Tibial artery (tissue), 4 donors: Measurements from ENCODE around the gene GINS1.

Experiments
- DNase-seq, 2 donors: peaks; one replicate each; pipeline ENCODE4 v3.0.0-alpha.2; 2019
- H3K27ac ChIP-seq, 2 donors: fragments of 200-600 bp; sonication (generic) in 1 of 2; 1 replicate in 1 of 2; 2 replicates in 1 of 2; pipeline ENCODE4 v1.5.1; 2018 to 2019; ENCODE audit warnings: mild to moderate bottlenecking in 1 of 2
- H3K27me3 ChIP-seq, 2 donors: fragments of 200-600 bp; sonication (generic) in 1 of 2; one replicate each; pipeline versions ENCODE4 v1.5.1 to v1.6.0; 2016 to 2019
- H3K36me3 ChIP-seq, 3 donors: fragments of 200-600 bp; sonication (generic) in 2 of 3; one replicate each; pipeline ENCODE4 v1.5.1; 2016 to 2019; ENCODE audit warnings: mild to moderate bottlenecking in 2 of 3
- H3K4me1 ChIP-seq, 4 donors: fragments of 200-600 bp; sonication (generic) in 2 of 4; 1 replicate in 3 of 4; 2 replicates in 1 of 4; pipeline ENCODE4 v1.5.1; 2016 to 2019
- H3K4me3 ChIP-seq, 2 donors: fragments of 200-600 bp; sonication (generic) in 1 of 2; 1 replicate in 1 of 2; 2 replicates in 1 of 2; pipeline ENCODE4 v1.5.1; 2018 to 2019; ENCODE audit warnings: mild to moderate bottlenecking in 2 of 2
- H3K9me3 ChIP-seq, 3 donors: fragments of 200-600 bp; sonication (generic) in 1 of 3; one replicate each; pipeline ENCODE4 v1.5.1; 2016 to 2019
- intact Hi-C: fragments of 100-400 bp; cut with DNase I; formaldehyde crosslinking; loops from one replicate; pipeline ENCODE4 v1.15.0; 2023; ENCODE audit warnings: low total_unique reads
- TF ChIP-seq, protein P1 (sequence below), 2 experiments: fragments of 200-600 bp in 1 of 2; fragments of 450-650 bp in 1 of 2; IDR thresholded peaks; one replicate each; pipeline ENCODE4 v1.5.1; 2017 to 2019; ENCODE audit warnings: antibody characterized with exemption in 2 of 2, mild to moderate bottlenecking in 1 of 2, moderate library complexity in 1 of 2

GINS1 gene

DNA sequence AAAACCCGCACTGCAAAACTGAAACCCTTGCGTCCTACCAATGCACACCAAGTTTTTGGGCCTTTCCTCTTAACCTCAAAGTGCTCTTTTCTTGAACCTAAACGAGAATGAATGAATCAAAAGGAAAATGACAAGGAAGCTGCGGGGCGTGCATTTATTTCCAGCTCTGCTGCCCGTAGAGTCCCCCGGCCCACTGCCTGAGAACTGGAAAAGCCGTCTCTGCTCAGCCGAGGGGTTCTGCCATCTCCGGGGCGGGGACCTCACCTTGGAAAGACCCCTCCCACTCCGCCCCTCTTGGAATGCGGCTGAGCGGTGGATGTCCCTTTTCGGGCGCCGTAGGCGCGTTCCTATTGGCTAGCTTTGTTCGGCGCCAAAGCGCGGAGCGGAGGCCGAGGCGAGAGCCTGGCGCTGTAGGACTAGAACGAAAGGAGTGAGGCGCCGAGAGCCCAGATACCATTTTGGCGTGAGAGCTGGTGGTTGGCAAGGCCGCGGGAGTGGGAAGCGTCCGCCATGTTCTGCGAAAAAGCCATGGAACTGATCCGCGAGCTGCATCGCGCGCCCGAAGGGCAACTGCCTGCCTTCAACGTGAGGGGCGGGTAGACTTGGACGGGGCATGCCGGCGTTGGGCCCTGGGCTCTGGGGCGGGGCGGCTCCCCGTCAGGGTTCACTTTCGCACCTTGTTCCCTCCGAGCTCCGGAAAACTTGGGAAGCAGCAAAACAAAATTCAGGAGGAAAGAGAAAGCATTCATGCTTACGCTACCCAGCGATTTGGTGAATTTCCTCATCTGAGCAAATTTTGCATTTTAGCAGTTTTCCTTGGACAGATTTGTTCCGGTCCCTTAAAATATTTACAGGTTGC is at the start of gene GINS1:
GINS1 (plus strand) TSS at position 363 of the 859 bp plus-strand sequence; CDS start at position 511, 148 bp downstream.
- peaks cover 0 to 13% (median 8%) of the 10 kb centered on the region in 3 donors for H3K9me3 ChIP-seq
- peaks cover 0 to 17% (median 10%) of the 10 kb centered on the region in 4 donors for H3K4me1 ChIP-seq
- no peaks in the 10 kb centered on the region for H3K27me3 ChIP-seq
- TF ChIP-seq, protein P1, sequence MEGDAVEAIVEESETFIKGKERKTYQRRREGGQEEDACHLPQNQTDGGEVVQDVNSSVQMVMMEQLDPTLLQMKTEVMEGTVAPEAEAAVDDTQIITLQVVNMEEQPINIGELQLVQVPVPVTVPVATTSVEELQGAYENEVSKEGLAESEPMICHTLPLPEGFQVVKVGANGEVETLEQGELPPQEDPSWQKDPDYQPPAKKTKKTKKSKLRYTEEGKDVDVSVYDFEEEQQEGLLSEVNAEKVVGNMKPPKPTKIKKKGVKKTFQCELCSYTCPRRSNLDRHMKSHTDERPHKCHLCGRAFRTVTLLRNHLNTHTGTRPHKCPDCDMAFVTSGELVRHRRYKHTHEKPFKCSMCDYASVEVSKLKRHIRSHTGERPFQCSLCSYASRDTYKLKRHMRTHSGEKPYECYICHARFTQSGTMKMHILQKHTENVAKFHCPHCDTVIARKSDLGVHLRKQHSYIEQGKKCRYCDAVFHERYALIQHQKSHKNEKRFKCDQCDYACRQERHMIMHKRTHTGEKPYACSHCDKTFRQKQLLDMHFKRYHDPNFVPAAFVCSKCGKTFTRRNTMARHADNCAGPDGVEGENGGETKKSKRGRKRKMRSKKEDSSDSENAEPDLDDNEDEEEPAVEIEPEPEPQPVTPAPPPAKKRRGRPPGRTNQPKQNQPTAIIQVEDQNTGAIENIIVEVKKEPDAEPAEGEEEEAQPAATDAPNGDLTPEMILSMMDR (IDR thresholded peaks at IDR 0.05) = no peak
- peak within 1 kb of the TSS; percentile 53 to 63 for H3K4me3 ChIP-seq
- peak; percentile 61 to 81 for DNase-seq
- no peaks in the 10 kb centered on the region for H3K36me3 ChIP-seq
- H3K27ac ChIP-seq = peak within 1 kb of the TSS; percentile 9 to 56
- intact Hi-C loops = loop anchor here (5.0 kb wide), 1 partner anchor 415 kb away; the partner anchor contains the start of gene APMAP

DNA sequence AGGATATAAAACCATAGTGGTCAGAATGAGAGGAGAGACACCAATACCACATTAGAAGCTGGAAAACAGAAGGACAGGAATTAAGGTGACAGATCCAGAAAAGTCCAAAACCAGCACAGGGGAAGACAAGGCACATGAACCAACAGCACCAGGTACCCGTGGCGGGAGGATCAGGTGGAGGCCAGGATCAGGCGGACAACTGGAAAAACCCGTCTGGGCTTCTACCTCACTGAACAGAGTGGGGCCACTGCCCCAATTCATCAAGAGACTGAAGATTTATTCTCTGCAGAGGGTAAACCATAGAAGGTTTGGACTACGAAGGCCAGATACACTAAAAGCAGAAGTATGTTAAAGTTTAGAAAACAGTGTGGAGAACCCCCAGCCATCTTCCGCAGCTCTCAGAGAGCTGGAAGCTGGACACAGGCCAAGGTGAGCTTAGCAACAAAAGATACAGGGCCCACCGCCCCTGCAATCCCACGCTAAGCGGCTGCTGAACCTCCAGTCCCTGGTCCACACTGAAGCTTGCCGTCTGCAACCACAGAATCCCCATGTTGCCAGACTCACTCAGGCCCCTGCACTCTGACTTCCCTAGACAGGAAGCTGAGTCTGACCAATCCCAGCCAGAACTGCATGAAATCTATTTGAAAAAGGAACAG is 46.7 kb upstream of the GINS1 start:
- intact Hi-C loops = no loop called here
- Histone ChIP-seq H3K27ac (no peak overlapping the region), H3K4me3 (no peak overlapping the region), H3K9me3 (no peaks in the 10 kb centered on the region), H3K27me3 (no peaks in the 10 kb centered on the region), H3K36me3 (no peaks in the 10 kb centered on the region), H3K4me1 (peaks cover 0 to 4% (median 0%) of the 10 kb centered on the region in 4 donors)
- TF ChIP-seq, protein P1 (IDR thresholded peaks at IDR 0.05) = no peak
- no peak for DNase-seq

DNA sequence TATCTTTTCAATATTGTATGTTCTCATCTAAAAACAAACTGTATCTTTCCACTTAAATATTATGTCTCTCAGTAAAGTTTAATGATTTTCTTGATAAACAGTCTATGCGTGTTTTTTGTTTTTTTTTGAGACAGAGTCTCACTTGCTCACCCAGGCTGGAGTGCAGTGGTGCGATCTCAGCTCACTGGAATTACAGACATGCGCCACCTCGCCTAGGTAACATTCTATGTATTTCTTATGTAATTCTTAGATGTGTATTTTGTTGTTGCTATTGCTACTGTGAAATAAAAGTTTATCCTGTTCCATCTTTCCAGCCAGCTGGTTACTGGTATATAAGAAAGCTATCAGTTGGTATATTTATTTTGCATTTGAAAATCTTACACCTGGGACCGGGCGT is 46.2 kb upstream of the GINS1 start:
- intact Hi-C loops = no loop called here
- Histone ChIP-seq H3K4me1 (peaks cover 0 to 2% (median 0%) of the 10 kb centered on the region in 4 donors), H3K4me3 (no peak overlapping the region), H3K36me3 (no peaks in the 10 kb centered on the region), H3K27me3 (no peaks in the 10 kb centered on the region), H3K27ac (no peak overlapping the region), H3K9me3 (no peaks in the 10 kb centered on the region)
- TF ChIP-seq, protein P1 (IDR thresholded peaks at IDR 0.05) = no peak
- no peak for DNase-seq

DNA sequence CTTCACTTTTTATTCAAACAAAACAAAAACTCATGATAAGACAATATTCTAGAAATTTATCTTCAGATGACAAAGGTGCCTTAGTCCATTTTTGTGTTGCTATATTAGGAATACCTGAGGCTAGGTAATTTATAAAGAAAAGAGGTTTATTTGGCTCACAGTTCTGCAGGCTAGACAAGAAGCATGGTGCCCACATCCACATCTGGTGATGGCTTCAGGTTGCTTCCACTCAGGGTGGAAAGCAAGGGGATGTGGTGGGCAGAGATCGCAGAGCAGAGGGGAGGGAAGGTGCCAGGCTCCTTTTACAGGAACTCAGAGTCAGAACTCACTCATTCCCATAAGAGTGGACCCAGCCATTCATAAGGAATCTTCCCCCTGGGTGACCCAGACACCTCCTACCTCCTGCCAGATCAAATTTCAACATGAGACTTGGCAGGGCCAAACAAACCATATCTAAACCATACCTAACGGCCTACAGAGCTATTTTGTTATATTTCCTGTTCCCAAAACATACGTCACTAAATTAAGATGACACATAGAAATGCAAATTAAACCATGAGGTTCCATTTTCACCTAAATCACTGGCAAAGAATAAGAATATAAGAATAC is 43.2 kb upstream of the GINS1 start:
- DNase-seq = no peak
- H3K27ac ChIP-seq = no peak overlapping the region
- no peaks in the 10 kb centered on the region for H3K36me3 ChIP-seq
- no peaks in the 10 kb centered on the region for H3K27me3 ChIP-seq
- no peaks in the 10 kb centered on the region for H3K9me3 ChIP-seq
- H3K4me3 ChIP-seq = no peak overlapping the region
- no peaks in the 10 kb centered on the region for H3K4me1 ChIP-seq
- intact Hi-C loops = no loop called here
- TF ChIP-seq, protein P1 (IDR thresholded peaks at IDR 0.05) = no peak

DNA sequence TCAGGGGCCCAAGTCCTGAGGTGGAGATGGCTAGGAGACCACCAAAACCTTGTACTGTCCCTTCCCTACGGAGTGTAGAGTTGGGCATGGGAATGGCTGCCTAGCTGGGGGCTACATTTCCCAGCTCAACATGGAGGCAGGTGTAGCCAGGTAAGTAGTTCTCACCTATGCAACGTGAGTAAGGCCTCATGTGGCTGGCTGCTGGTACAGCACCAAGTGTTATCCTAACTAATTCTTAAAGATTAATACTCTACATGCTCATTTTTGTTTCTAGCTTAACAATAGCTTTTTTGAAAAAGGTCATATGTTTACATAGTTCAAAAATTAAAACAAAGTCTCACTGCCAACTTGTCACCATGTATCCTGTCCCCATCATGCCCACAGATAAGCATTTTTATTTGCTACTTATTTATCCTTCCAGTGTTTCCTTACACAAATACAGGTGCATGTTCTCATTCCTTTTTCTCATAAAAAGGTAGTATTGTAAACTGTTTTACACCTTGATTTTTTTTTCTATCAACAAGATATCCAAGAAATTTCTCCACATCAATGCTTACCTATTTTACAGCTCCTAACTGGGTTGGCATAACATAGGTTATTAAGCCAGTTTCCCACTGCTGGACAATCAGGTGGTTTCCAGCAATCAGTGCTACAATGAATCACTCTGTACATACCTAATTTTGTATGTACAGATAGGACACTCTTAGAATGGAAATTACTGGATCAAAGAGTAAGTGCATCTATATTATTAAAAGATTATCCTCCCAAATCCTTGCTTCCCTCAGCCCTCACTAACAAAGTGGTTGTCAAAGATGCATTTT is 42.4 kb upstream of the GINS1 start:
- no peak for DNase-seq
- H3K4me1 ChIP-seq = no peaks in the 10 kb centered on the region
- no peaks in the 10 kb centered on the region for H3K9me3 ChIP-seq
- no peaks in the 10 kb centered on the region for H3K36me3 ChIP-seq
- intact Hi-C loops = no loop called here
- no peak overlapping the region for H3K4me3 ChIP-seq
- H3K27ac ChIP-seq = no peak overlapping the region
- no peaks in the 10 kb centered on the region for H3K27me3 ChIP-seq
- TF ChIP-seq, protein P1 (IDR thresholded peaks at IDR 0.05) = no peak
